ENCODE measurements around the gene CD248. TPM values are rescaled to one million over a fixed set of nuclear protein-coding genes. Genes with fewer than 3 reads are reported as not detected.

CD248 gene
- total and polyA plus RNA-seq, 2 donors (not counting 1 experiment from before 2014, with no cell fraction given) = 0.40 to 0.96 TPM

GRCh38 chr11:66268952-66269905, 47.6 kb downstream of the CD248 start:
- peak; percentile 22 for TF ChIP-seq CTCF (IDR thresholded peaks at IDR 0.05)
- TF ChIP-seq EZH2 (IDR thresholded peaks at IDR 0.05; ENCODE audit: borderline replicate concordance, insufficient read depth, low read depth, low read length, poor library complexity, severe bottlenecking) = no peak

More at GRCh38 chr11:66268952-66269905, 47.6 kb downstream of the CD248 start:
- peak overlapping the region; percentile 81 to 97 for H3K27ac ChIP-seq (ENCODE audit: low read length in 2 of 2)
- Mint-ChIP-seq H3K27ac (peak overlapping the region; percentile 96), H3K9me3 (ENCODE audit: insufficient read depth) (no peaks in the 10 kb centered on the region), H3K4me1 (peaks cover 29% of the 10 kb centered on the region), H3K27me3 (no peaks in the 10 kb centered on the region), H3K4me3 (peak overlapping the region; percentile 95)
- no peak for ATAC-seq (ENCODE audit: low read depth)
- under 1% methylated on average over 19 of the region's 32 CpGs for WGBS (ENCODE audit: insufficient coverage)
- peak overlapping the region; percentile 81 to 100 (median 98) for H3K4me3 ChIP-seq (ENCODE audit: control extremely low read depth in 1 of 5, extremely low read depth in 1 of 5, insufficient read depth in 1 of 5, low read depth in 2 of 5, low read length in 4 of 5)
- H3K36me3 ChIP-seq (replicated peaks in 1 of 2; ENCODE audit: control extremely low read depth in 1 of 2, control insufficient read depth in 1 of 2, extremely low read depth in 1 of 2, insufficient read depth in 2 of 2, low read length in 1 of 2) = peaks cover 0 to 47% of the 10 kb centered on the region in 2 experiments
- DNase-seq = peak; percentile 55
- POLR2A ChIA-PET = interaction anchor here (0.6 to 1.7 kb wide), 5 partner anchors 8 to 381 kb away, joined by 4 to 6 read pairs (median 5); no protein-coding TSS in a partner anchor
- H3K27me3 ChIP-seq (replicated peaks in 1 of 4; ENCODE audit: control extremely low read depth in 1 of 4, control insufficient read depth in 3 of 4, insufficient read depth in 4 of 4, low read length in 3 of 4) = no peaks in the 10 kb centered on the region
- H3K79me2 ChIP-seq (ENCODE audit: control insufficient read depth, insufficient read depth, low read length) = peaks cover 41% of the 10 kb centered on the region
- no peaks in the 10 kb centered on the region for H3K9me3 ChIP-seq (ENCODE audit: control extremely low read depth in 1 of 3, control insufficient read depth in 2 of 3, insufficient read depth in 1 of 3, low read length in 2 of 3)
- peaks cover 46% of the 10 kb centered on the region for H4K20me1 ChIP-seq (ENCODE audit: control insufficient read depth, insufficient read depth, low read length, poor library complexity, severe bottlenecking)
- H3K9ac ChIP-seq (ENCODE audit: low read length) = peak overlapping the region; percentile 94
- intact Hi-C loops (cut with micrococcal nuclease) = loop anchor here (1.0 to 5.0 kb wide), 7 partner anchors 13 to 557 kb away; partner anchors contain the start of genes BRMS1, CFL1, KAT5 and SF3B2
- H2AFZ ChIP-seq (ENCODE audit: insufficient read depth, low read depth, low read length, poor library complexity, severe bottlenecking) = peak overlapping the region; percentile 79
- peak overlapping the region; percentile 99 for H3K4me2 ChIP-seq (replicated peaks; ENCODE audit: low read depth, low read length, poor library complexity, severe bottlenecking)
- CTCF ChIA-PET = interaction anchor here (0.7 to 4.7 kb wide), 3 partner anchors 12 to 42 kb away, joined by 3 to 33 read pairs (median 7); no protein-coding TSS in a partner anchor
- H3K4me1 ChIP-seq (ENCODE audit: control insufficient read depth in 2 of 2, insufficient read depth in 2 of 2, low read length in 2 of 2) = peaks cover 14 to 27% of the 10 kb centered on the region in 2 donors
